Vagina (tissue), 2 donors: Measurements from ENCODE around the gene PHLPP1.

Experiments used
- CTCF ChIP-seq, 3 experiments: fragments of 450-650 bp in 2 of 3; fragments of 200-600 bp in 1 of 3; sonication (generic) in 1 of 3; IDR thresholded peaks; one replicate each; pipeline ENCODE4 v1.5.1; 2017 to 2019; ENCODE audit warnings: antibody characterized with exemption in 3 of 3, mild to moderate bottlenecking in 2 of 3, moderate library complexity in 2 of 3
- POLR2A ChIP-seq, 2 donors: fragments of 450-650 bp; IDR thresholded peaks; one replicate each; pipeline ENCODE4 v1.6.1; 2017; ENCODE audit warnings: antibody characterized with exemption in 2 of 2, mild to moderate bottlenecking in 2 of 2, moderate library complexity in 2 of 2
- POLR2AphosphoS5 ChIP-seq, 2 donors: sonication (generic); formaldehyde crosslinking; IDR thresholded peaks; one replicate each; pipeline ENCODE4 v1.9.0; 2017; ENCODE audit warnings: antibody characterized with exemption in 2 of 2, mild to moderate bottlenecking in 2 of 2, low read depth in 1 of 2; ENCODE audit not compliant: insufficient read depth in 1 of 2

GRCh38 chr18:62918361-62918760 lies 203.0 kb downstream of the PHLPP1 start:
- TF ChIP-seq POLR2AphosphoS5 (IDR thresholded peaks at IDR 0.05; ENCODE audit: insufficient read depth in 1 of 2, low read depth in 1 of 2) (no peak), CTCF (IDR thresholded peaks at IDR 0.05) (no peak), POLR2A (IDR thresholded peaks at IDR 0.05) (no peak)
